Measurements from ENCODE around the gene ETFA.

DNA sequence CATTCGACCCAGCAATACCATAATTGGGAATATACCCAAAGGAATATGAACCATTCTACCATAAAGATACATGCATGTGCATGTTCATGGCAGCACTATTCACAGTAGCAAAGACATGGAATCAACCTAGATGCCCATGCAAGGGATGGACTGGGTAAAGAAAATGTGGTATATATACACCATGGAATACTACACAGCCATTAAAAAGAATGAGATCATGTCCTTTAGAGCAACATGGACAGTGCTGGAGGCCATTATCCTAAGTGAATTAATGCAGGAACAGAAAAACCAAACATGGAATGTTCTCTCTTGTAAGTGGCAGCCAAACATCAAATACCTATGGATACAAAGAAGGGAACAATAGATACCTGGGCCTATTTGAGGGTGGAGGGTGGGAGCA is 7.4 kb downstream of the ETFA start:
- no peak for TF ChIP-seq POLR2A (IDR thresholded peaks at IDR 0.05; ENCODE audit: control extremely low read depth in 1 of 2, low read depth in 2 of 2, low read length in 2 of 2)
- TF ChIP-seq, protein P1, sequence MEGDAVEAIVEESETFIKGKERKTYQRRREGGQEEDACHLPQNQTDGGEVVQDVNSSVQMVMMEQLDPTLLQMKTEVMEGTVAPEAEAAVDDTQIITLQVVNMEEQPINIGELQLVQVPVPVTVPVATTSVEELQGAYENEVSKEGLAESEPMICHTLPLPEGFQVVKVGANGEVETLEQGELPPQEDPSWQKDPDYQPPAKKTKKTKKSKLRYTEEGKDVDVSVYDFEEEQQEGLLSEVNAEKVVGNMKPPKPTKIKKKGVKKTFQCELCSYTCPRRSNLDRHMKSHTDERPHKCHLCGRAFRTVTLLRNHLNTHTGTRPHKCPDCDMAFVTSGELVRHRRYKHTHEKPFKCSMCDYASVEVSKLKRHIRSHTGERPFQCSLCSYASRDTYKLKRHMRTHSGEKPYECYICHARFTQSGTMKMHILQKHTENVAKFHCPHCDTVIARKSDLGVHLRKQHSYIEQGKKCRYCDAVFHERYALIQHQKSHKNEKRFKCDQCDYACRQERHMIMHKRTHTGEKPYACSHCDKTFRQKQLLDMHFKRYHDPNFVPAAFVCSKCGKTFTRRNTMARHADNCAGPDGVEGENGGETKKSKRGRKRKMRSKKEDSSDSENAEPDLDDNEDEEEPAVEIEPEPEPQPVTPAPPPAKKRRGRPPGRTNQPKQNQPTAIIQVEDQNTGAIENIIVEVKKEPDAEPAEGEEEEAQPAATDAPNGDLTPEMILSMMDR (IDR thresholded peaks at IDR 0.05; ENCODE audit: control extremely low read depth in 1 of 3, insufficient read depth in 1 of 3, low read depth in 1 of 3, low read length in 3 of 3): no peak
- no peak for TF ChIP-seq SIX5 (IDR thresholded peaks at IDR 0.05; ENCODE audit: low read depth, low read length)
- no peak for TF ChIP-seq EZH2 (IDR thresholded peaks at IDR 0.05; ENCODE audit: low read depth, low read length, severe bottlenecking)
- TF ChIP-seq, protein P2, sequence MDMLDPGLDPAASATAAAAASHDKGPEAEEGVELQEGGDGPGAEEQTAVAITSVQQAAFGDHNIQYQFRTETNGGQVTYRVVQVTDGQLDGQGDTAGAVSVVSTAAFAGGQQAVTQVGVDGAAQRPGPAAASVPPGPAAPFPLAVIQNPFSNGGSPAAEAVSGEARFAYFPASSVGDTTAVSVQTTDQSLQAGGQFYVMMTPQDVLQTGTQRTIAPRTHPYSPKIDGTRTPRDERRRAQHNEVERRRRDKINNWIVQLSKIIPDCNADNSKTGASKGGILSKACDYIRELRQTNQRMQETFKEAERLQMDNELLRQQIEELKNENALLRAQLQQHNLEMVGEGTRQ (IDR thresholded peaks at IDR 0.05; ENCODE audit: low read length): no peak
- no peak for TF ChIP-seq GABPA (IDR thresholded peaks at IDR 0.05; ENCODE audit: borderline replicate concordance, insufficient read depth, low read length)
- no peak for TF ChIP-seq POLR2AphosphoS5 (IDR thresholded peaks at IDR 0.05; ENCODE audit: low read depth, low read length)
- no peak for TF ChIP-seq EP300 (IDR thresholded peaks at IDR 0.05; ENCODE audit: borderline replicate concordance in 1 of 2, low read depth in 2 of 2, low read length in 2 of 2)
- no peak for TF ChIP-seq TEAD4 (IDR thresholded peaks at IDR 0.05; ENCODE audit: low read depth, low read length)
- TF ChIP-seq, protein P3, sequence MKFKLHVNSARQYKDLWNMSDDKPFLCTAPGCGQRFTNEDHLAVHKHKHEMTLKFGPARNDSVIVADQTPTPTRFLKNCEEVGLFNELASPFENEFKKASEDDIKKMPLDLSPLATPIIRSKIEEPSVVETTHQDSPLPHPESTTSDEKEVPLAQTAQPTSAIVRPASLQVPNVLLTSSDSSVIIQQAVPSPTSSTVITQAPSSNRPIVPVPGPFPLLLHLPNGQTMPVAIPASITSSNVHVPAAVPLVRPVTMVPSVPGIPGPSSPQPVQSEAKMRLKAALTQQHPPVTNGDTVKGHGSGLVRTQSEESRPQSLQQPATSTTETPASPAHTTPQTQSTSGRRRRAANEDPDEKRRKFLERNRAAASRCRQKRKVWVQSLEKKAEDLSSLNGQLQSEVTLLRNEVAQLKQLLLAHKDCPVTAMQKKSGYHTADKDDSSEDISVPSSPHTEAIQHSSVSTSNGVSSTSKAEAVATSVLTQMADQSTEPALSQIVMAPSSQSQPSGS (IDR thresholded peaks at IDR 0.05; ENCODE audit: low read length): no peak
- TF ChIP-seq PHF8 (conservative IDR thresholded peaks at IDR 0.05; ENCODE audit: low read depth, low read length): no peak
- no peak for TF ChIP-seq CEBPB (IDR thresholded peaks at IDR 0.05; ENCODE audit: low read depth, low read length)

Measured in H1 (cell line).